HG02678 (cell line): ENCODE results near the gene SULF2.

Experiments used
- ATAC-seq: cut with Tn5 transposase; IDR thresholded peaks from one replicate; pipeline ENCODE4 v1.9.1; 2021; ENCODE audit warnings: mild to moderate bottlenecking, moderate library complexity; ENCODE audit not compliant: unreplicated experiment

Gene SULF2

GRCh38 chr20:47614703-47615309 lies 170.5 kb downstream of the SULF2 start:
- ATAC-seq, result no peak

- no peak for ATAC-seq
Observed at GRCh38 chr20:47612670-47613069, 172.6 kb downstream of the SULF2 start.

- ATAC-seq, result no peak
Observed at GRCh38 chr20:47611785-47612184, 173.5 kb downstream of the SULF2 start.

GRCh38 chr20:47610945-47611250 lies 174.4 kb downstream of the SULF2 start:
- ATAC-seq, result no peak

GRCh38 chr20:47610247-47610944 lies 174.9 kb downstream of the SULF2 start:
- ATAC-seq, result peak; percentile 57

- no peak for ATAC-seq
Observed at GRCh38 chr20:47609001-47609400, 176.3 kb downstream of the SULF2 start.
